GM06990 (cell line): ENCODE results near the gene GPC6.

Source experiments
- DNase-seq: peaks from one replicate; pipeline ENCODE4 v3.0.0-alpha.2; 2011; ENCODE audit not compliant: insufficient read length; ENCODE audit errors: extremely low read depth
- H3K27me3 ChIP-seq: replicated peaks from 2 replicates; pipeline ENCODE4 v1.6.0; 2011; ENCODE audit warnings: low read length; ENCODE audit not compliant: control insufficient read depth, insufficient read depth
- H3K36me3 ChIP-seq: 2 replicates; pipeline ENCODE4 v1.5.1; 2011; ENCODE audit warnings: low read length; ENCODE audit not compliant: control insufficient read depth, insufficient read depth
- H3K4me3 ChIP-seq: replicated peaks from 2 replicates; pipeline ENCODE4 v1.5.1; 2011; ENCODE audit warnings: low read depth, mild to moderate bottlenecking, control low read depth, low read length
- TF ChIP-seq, protein P1 (sequence below): IDR thresholded peaks from 2 replicates; pipeline ENCODE4 v1.5.1; 2011; ENCODE audit warnings: low read length, control low read depth, mild to moderate bottlenecking, inconsistent platforms; ENCODE audit not compliant: insufficient read depth, poor library complexity, severe bottlenecking

The GPC6 gene

GRCh38 chr13:93724187-93724586 lies 497.6 kb downstream of the GPC6 start:
- TF ChIP-seq, protein P1, sequence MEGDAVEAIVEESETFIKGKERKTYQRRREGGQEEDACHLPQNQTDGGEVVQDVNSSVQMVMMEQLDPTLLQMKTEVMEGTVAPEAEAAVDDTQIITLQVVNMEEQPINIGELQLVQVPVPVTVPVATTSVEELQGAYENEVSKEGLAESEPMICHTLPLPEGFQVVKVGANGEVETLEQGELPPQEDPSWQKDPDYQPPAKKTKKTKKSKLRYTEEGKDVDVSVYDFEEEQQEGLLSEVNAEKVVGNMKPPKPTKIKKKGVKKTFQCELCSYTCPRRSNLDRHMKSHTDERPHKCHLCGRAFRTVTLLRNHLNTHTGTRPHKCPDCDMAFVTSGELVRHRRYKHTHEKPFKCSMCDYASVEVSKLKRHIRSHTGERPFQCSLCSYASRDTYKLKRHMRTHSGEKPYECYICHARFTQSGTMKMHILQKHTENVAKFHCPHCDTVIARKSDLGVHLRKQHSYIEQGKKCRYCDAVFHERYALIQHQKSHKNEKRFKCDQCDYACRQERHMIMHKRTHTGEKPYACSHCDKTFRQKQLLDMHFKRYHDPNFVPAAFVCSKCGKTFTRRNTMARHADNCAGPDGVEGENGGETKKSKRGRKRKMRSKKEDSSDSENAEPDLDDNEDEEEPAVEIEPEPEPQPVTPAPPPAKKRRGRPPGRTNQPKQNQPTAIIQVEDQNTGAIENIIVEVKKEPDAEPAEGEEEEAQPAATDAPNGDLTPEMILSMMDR, result no peak
- no peak overlapping the region for H3K4me3 ChIP-seq

DNA sequence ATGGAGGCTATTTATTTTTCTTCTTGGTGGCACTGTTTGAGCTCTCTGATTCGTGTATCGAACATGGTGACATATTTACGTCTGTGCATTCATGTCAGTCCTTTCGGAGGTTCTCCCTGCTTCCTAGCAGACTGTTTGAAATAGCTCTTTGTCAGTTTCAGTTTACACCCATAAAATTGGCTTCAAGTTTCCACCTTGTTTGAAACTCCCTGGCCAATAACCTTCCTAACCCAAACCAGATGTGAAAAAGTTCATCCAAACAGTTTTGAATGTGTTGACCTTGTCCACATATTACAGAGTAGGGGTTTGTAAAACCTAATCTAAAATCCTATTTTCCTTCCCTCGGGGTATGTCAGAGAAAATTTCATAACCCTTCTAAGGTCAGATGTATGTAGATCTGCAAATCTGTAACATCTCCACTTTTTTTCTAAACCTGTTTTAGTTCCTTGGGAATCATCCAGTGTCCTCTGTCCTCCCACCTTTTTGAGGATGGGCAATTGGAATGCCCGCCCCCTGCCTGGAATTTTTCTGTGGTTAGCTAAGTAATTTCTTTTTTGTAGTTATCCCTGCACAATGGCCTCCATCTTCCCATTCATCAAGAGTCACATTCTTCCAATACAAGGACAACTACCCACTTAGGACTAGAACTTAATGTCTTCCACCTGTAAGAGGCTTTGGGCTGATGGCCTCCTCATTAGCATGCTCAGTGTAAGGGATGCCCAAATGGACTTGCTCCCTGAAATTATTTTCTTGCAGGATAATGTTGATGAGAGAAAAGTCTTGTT lies 499.8 kb downstream of the GPC6 start:
- H3K4me3 ChIP-seq, result no peak overlapping the region
- H3K27me3 ChIP-seq, result no peaks in the 10 kb centered on the region
- TF ChIP-seq, protein P1, result no peak
- no peaks in the 10 kb centered on the region for H3K36me3 ChIP-seq
- no peak for DNase-seq

More at GRCh38 chr13:93724187-93724586, 497.6 kb downstream of the GPC6 start:
- no peaks in the 10 kb centered on the region for H3K27me3 ChIP-seq
- DNase-seq, result no peak
- no peaks in the 10 kb centered on the region for H3K36me3 ChIP-seq

DNA sequence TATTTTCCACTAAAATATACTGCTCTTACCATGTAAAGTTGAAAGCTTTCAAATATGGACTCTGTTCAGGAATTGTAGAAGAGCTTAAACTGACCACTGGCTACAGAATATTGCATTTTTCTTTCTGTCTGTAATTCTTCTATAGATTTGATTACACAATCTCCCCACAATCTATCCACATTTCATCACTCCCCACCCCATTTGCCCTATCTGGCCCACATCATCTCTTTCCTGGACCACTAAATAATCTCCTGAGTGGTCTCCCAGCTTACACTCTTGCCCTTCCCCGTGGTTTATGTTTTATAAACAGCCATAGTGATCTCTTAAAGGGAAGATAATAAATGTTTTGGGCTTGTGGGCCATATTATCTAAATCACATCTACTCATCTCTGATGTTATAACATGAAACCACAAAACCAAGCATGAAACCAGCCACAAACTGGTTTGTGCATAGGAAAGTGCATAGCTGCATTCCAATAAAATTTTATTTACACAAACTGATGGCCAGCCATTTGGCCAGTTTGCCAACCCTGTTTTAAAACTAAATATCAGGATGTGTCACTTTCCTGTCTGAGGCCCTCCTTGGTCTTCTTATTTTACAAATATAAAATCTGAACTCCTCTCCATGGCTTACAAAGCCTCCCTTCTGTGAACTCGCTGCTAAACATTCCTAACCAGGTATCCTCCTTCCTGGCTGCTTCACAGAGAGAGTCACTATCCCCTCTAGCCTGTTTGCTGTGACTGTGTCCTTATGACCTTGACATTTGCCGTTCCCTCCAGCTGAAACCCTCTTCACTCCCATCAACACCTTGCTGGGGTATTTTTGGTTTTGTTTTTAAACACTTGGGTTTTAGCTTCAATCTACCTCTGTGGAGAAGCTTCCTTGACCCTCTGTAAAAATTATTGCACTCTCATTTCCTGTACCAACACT lies 500.9 kb downstream of the GPC6 start:
- Histone ChIP-seq H3K4me3 (no peak overlapping the region), H3K36me3 (no peaks in the 10 kb centered on the region), H3K27me3 (no peaks in the 10 kb centered on the region)
- TF ChIP-seq, protein P1, result no peak
- no peak for DNase-seq

DNA sequence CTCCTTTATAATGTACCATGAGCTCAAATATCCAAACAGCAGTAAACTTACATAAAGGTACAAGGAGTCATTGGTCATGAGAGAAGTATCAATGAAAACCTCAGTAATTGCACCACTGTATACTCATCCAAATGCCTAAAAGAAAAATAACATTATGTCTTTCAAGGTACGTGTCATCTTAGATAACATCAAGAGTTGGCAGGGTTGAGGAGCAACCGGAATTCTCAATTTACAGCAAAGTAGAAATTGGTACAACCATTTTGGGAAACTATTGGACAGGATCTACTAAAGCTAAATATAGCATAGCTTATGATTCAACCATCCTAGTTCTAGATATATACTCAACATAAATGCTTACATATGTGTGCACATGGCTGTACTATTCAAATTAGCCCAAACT lies 502.8 kb downstream of the GPC6 start:
- DNase-seq, result no peak
- no peaks in the 10 kb centered on the region for H3K27me3 ChIP-seq

DNA sequence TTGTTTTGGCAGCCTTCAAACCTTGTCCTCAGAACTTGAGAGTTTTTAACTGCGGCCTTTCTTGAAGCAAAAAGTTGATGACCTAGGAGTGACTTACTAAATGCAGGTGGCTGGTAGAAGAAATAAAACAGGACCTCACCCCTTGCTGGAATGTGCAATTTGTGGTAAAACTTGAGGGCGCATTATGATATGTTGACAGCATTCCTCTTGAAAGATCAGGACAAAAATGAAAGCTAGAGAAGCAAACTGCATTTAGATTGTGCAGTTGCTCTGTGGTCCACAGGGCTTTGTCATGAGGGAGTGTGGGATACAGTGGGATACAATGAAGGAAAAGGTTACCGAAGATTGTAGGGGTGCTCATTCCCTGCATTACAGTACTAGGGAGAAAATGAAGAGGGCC lies 504.2 kb downstream of the GPC6 start:
- H3K36me3 ChIP-seq, result no peaks in the 10 kb centered on the region
- no peaks in the 10 kb centered on the region for H3K27me3 ChIP-seq
- DNase-seq, result no peak
- H3K4me3 ChIP-seq, result no peak overlapping the region
- TF ChIP-seq, protein P1, result no peak

More for the DNA sequence above, 502.8 kb downstream of the GPC6 start:
- Histone ChIP-seq H3K4me3 (no peak overlapping the region), H3K36me3 (no peaks in the 10 kb centered on the region)
- TF ChIP-seq, protein P1, result no peak
